NCI-H510A treated with DMSO at 0.1 percent for 48 hours (cell line): ENCODE measurements around the gene C9orf43.
"Not testable (repeated sequence)": the region's sequence is repeated elsewhere in the genome, so short reads cannot be mapped to it uniquely, and the experiment has no call there.

Experiments used
- DNase-seq: peaks from one replicate; lab custom pipeline; 2025; lab: John Stamatoyannopoulos, UW

The C9orf43 gene, protein sequence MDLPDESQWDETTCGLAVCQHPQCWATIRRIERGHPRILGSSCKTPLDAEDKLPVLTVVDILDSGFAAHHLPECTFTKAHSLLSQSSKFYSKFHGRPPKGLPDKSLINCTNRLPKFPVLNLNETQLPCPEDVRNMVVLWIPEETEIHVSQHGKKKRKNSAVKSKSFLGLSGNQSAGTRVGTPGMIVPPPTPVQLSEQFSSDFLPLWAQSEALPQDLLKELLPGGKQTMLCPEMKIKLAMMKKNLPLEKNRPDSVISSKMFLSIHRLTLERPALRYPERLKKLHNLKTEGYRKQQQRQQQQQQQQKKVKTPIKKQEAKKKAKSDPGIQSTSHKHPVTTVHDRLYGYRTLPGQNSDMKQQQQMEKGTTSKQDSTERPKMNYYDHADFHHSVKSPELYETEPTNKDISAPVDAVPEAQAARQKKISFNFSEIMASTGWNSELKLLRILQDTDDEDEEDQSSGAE

DNA sequence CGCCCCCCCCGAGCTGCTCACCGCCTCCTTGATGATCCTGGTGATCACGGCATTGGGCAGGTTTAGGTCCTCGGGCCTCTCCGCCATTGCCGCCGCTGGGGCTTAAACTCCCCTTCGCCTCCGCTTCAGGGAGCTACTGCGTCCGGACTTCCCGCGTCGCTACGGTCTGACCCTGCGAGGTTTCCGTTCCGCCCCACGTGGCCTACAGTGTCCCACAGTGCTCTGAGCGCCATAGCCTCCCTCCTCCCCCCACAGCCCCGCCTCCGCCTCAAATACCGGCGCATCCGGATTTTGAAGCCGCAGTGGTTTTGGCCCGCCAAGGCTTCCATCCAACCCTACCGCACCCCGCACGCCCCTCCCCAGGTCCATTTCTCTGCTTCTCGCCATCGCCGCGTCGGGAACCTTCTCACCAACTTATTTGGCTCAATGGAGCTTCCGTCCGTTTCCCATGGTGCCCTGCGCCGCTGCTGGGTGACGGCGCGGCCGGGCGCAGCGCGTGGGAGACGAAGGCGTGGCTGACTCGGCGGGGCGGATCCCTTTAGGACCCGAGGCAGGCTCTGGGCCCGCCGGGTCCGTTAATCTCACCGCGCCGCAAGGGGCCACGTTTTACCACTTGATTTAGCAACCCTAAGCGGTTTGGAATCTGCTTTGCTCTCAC is at the start of gene C9orf43, which contains the start of gene POLE3:
TSS of gene C9orf43 (plus strand) at position 541 of the 658 bp plus-strand sequence. CDS start 2,747 bp downstream, outside the sequence.
TSS of gene POLE3 (minus strand) at position 469 of the 658 bp plus-strand sequence. CDS start at position 87, 382 bp downstream.
- DNase-seq = peak; percentile 94

DNA sequence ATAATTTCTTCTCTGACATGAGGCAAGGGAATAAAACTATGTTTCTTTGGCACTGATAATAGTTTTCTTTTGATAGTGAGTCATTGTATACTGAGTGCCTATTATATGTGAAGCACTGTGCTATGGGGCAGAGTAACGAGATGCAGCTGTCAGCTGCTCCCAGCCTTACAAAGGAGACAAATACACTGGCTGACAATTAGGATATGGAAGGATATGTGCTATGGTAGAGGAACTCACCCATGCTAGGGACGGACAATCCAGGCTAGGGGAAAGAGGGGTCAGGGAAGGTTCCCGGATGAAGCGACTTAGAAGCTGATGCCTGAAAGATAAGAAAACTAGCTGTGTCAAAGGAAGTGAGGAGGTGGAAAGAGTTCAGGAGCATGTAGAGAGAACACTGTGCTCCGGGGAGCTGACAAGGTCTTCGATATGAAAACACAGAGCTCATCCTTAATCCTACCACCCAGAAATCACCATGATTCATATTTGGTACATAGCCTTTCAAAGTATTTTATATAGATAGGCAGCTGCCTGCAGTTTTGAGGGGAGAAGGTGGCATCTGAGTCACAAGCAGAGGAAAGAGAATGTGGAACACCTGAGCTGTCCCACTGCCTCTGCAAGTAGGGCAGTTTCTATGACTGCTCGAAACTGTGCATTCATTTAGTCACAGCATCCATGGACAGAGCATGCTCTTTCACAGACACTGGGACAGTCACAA is 49.1 kb upstream of the C9orf43 start:
- DNase-seq = no peak

DNA sequence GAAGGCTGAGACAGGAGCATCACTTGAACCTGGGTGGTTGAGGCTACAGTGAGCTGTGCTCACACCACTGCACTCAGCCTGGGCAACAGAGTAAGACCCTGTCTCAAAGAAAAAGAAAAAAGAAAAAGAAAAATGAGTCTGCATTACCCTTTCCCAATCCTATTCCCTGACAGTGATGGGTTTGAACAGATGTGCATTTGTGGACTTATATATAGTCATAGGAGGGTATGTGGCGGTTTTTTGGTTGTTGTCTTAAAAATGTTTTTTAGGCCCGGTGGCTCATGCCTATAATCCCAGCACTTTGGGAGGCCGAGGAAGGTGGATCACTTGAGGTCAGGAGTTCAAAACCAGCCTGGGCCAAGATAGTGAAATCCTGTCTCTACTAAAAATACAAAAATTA is 47.2 kb upstream of the C9orf43 start:
- DNase-seq = no peak

DNA sequence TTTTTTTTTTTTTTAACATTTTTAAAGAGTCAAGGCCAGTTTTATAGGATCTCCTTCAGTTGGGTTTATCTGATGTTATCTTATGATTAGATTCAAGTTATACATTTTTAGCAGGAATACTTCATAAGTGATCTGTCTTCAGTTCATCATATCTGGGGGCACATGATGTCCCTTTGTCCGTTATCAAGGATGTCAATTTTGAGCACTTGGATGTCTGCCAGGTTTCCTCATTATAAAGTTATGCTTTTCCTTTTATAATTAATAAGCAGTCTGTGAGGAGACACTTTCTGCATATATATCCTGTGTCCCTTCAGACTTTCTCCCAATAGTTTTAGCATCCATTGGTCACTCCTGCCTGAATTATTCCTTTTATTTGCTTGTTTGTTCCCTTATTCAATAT is 45.6 kb upstream of the C9orf43 start:
- DNase-seq = no peak

DNA sequence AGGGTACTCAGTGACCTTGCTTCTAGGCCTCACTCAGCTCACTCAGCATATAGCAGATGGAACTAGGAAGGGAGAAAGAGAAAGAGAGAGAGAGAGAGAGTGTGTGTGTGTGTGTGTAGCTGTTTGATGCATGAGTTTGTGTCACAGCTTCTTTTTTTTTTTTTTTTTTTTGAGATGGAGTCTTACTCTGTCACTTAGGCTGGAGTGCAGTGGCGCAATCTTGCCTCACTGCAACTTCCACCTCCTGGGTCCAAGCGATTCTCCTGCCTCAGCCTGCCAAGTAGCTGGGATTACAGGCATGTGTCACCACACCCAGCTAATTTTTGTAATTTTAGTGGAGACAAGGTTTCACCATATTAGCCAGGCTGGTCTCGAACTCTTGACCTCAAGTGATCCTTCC is 44.9 kb upstream of the C9orf43 start:
- not testable (repeated sequence) for DNase-seq

DNA sequence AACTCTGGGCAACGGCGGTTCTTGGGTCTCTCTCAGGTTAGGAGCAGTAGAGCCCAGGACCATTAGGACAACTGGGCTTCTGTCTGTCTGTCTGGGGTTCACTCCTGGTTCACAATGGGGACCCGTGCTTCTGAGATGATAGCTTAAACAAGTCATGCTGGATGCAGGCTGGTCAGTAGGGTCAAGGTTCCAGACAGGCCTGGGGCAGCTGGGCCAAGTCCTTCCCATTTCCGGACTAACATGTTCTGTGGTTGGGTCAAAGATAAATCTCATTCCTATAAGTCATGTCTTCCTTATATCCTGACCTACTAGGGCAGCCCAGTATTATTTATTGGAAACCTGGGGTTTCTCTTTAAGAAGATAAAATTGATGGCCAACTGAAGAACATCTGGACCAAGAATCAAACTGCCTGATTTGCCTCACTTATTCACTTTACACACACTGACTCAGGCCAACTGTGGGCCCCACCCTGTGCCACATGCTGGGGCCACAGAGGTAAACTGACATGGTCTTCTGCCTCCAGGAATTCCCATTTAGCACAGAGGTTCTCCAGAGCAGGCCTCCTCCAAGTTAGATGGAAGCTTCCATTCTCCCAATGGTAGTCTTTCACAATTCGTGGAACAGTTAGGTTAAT is 42.1 kb upstream of the C9orf43 start:
- no peak for DNase-seq

DNA sequence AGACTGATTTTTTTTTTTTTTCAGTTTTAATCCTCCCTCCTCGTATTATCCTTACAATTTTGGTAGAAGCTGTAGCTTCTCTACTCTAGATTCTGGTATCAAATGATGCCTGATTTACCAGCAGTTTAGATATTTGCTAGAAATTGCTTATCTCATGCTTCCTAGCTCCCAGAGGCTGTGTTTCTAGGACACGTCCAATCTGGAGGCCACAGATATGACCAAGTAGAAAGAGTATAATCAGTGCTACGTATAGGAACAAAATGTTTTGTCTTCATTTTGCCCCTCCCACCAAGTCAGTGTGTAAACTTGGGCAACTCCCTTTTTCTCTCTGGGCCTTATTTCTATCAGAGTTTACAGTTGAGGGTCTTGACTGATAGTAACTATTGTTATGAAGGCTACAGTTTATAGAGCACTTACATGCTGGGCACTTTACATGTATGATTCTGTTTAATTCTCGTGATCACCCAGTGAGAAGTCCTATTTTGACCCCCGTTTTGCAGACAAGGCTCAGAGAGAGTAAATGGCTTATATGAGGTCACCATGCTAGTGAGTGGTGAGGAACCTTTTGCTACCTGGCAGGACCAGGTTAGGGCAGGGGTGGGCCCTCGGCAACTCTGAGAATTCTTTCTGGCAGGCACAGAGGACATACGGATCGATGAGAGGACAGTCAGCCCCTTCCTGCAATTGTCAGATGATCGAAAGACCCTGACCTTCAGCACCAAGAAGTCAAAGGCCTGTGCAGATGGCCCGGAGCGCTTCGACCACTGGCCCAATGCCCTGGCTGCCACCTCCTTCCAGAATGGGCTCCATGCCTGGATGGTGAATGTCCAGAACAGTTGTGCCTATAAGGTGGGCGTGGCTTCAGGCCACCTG is 41.3 kb upstream of the C9orf43 start:
- no peak for DNase-seq

DNA sequence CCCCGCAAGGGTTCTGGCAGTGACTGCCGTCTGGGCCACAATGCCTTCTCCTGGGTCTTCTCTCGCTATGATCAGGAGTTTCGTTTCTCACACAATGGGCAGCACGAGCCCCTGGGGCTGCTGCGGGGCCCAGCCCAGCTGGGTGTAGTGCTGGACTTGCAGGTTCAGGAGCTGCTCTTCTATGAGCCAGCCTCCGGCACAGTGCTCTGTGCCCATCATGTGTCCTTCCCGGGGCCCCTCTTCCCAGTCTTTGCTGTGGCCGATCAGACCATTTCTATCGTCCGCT is 40.7 kb upstream of the C9orf43 start:
- no peak for DNase-seq

DNA sequence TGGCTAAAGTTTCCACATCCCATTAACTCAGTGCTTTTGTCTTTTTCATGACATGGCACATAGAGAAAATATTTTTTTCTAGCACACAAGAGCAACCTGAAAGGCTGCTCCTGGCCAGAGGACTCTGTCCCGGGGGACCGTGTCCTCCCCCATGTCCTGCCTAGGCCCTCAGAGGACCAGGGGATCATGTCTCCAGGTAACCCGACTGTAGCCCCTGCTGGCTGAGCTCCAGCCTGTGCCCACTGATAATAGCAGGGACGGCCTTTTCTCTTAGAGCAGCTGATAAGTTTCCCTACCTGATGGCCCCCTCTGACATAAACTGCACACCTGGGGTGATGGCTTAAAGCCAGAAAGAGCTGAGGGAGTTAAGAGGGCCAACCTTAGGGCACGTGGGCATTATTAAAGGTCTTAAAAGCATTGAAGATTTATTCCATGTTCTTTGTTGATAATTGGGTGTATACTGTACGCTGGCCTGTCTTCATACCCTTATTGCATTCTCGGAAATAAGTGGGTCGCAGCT is 39.7 kb upstream of the C9orf43 start:
- no peak for DNase-seq

DNA sequence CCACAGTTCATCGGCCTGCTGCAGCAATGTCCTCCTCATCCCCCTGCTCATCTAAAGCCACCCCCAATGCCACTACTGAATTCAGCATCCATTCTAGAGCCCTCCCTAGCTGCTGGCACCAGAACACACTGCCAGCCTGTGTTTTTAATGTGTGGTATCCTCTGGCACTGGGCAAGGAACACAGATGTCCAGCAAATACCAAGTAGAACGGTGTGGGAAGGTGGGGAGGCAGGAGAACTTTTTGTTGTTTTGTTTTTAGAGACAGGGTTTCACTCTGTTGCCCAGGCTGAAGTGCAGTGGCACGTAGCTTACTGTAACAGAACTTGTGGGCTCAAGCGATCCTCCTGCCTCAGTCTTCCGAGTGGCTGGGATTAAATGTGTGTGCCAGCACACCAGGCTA is 38.5 kb upstream of the C9orf43 start:
- DNase-seq = no peak

DNA sequence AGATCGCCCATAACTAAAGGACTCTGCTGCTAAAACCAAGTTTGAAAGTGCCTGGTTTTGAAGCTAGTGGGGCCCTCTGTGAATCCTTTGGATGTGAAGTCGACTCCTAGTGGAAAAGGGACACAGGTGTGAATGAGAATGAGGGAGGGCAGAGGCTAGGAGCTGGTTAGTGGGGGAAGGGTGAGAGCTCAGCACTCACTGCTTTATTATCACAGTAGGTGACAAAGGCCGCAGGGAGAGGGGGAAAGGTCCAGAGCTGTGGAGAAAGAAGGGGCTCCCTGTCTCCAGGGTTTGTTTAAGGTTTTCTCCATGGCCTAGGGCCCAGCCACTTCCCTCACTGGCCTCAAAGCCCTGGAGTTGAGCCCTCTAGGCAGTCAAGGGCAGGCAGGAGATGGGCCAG is 37.3 kb upstream of the C9orf43 start:
- no peak for DNase-seq

DNA sequence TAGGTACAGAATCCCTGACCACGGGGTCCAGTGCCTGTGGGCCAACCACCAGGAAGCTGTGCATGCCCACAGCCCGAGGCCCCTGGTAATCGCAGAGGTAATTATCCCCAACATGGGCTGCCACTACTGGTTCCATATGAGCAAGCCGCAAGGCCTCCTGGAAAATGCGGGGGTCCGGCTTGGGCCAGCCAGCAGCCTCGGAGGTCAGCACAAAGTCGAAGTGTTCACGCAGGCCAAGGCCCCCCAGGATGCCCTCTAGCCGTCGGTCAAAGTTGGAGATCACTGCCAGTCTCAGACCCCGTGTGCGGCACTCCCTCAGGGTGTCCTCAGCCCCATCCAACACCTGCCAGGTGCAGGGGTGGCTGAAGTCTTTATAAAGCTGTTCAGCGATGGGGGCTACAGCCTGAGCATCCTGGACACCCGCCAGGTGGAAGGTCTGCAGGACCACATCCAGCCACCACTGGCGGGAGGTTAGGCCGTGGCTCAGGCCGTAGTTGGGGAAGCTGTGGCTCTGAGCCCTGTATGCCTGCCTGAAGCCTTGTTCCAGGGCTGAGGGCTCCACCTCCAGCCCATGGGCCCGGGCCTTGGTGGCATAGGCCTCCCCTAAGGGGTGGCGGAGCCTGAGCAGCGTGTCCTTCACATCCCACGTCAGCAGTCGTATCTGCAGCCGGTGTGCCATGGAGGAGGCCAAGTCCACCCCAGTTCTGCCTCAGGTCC is 36.7 kb upstream of the C9orf43 start:
- DNase-seq = no peak

DNA sequence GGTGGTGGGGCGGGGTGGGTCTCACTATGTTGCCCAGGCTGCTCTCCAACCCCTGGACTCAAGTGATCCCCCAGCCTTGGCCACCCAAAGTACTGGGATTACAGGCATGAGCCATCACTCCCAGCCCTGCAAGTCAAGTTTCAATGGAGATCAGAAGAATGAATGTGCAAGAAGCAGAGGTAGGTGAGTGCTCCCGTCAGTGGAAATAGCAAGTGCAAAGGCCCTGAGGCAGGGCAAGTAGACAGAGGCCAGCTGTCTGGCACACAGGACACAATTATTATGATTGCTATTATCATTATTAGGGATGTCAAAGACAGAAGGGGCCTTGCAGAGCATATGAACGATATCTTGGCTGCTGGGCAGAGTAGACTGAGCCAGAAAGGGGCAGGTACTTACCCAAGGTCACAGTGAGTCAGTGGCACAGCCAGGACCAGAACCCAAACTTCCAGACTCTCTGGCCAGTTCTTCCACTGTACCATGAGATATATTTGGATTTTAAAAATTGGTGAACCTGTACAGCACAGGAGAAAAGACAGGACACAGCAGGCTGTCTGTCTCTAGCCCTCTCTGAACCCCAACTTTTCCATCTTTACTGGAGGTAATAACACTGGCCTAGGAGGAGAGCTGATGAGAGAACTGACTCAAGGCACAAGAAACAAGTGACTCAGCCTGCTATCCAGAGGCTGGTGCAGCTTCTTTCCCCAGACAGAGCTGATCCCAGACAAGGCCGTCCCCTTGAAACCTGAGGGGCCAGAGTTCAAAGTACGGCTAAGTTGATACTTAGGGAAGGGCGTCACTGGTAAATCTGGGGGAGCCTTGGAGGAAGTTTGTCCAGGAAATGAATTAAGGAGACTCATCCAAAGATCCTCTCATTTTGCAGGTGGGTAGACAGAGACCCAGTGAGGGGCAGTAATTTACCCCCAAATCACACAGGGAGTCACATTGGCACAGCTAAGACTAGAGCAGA is 35.2 kb upstream of the C9orf43 start:
- DNase-seq = no peak

DNA sequence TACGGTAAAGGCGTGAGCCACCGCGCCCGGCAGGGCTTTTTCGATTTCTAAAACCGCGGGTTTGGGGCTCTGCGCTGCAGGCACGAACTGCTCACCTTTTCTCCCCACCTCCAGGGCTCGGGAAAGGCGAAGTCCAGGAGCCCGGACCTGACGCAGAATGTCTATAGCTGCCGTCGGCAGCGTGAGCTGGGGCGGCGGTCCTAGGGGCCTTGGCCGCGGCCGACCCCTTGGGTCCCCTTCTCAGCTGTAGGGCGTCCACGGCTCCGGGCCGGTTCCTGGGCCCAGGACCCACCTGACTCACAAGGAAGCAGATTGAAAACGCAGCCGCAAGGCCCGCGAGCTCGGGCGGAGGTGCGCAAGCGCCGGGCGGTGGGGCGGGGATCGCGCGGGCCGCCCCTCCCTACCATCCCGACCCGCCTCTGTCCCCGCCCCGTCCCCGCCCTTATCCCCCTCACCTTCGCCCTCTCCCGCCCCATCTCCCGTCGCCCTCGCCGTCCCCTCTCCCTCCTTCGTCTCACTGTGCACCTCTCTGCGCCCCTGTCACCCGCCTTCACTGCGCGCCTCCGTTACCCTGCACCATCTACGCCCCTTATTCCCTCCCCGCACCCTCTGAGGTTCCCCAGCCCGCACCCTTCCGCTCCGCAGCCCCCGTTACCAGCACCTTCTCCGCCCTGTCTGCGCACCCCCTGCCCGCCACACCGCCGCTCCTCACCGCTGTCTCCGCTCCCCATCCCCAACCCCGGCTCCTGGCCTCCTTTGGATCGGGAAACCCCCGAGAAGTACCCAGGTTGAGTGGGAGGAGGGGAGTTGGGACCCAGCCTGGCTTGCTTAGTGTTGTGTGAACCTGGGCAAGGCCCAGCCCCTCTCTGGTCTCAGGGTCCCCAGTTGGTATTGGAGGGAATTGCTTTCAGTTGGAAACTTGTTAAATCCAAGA is 33.6 kb upstream of the C9orf43 start, which contains the start of gene HDHD3:
TSS of gene HDHD3 (minus strand) at position 353 of the 934 bp plus-strand sequence. CDS start 2,632 bp downstream, outside the sequence.
- peak; percentile 87 for DNase-seq

DNA sequence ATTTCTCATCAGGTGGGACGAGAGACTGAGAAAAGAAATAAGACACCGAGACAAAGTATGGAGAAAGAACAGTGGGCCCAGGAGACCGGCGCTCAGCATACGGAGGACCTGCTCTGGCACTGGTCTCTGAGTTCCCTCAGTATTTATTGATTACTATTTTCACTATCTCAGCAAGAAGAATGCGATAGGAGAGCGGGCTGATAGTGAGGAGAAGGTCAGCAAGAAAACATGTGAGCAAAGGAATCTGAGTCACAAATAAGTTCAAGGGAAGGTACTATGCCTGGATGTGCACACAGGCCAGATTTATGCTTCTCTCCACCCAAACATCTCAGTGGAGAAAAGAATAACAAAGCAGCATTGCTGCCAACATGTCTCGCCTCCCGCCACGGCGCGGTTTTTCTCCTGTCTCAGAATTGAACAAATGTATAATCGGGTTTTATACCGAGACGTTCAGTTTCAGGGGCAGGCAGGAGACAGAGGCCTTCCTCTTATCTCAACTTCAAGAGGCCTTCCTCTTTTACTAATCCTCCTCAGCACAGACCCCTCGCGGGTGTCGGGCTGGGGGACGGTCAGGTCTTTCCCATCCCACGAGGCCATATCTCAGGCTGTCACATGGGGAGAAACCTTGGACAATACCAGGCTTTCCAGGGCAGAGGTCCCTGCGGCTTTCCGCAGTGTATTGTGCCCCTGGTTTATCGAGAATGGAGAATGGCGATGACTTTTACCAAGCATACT is 31.3 kb upstream of the C9orf43 start:
- DNase-seq = not testable (repeated sequence)

DNA sequence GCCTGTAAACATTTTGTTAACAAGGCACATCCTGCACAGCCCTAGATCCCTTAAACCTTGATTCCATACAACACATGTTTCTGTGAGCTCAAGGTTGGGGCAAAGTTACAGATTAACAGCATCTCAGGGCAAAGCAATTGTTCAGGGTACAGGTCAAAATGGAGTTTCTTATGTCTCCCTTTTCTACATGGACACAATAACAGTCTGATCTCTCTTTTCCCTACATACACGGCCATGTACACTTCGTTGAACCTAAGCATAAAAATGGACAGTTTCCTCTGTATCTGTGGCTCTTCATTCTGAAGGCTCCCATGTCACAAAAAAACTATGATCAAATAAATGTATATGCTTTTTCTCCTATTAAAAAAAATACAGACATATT is 30.7 kb upstream of the C9orf43 start:
- not testable (repeated sequence) for DNase-seq

DNA sequence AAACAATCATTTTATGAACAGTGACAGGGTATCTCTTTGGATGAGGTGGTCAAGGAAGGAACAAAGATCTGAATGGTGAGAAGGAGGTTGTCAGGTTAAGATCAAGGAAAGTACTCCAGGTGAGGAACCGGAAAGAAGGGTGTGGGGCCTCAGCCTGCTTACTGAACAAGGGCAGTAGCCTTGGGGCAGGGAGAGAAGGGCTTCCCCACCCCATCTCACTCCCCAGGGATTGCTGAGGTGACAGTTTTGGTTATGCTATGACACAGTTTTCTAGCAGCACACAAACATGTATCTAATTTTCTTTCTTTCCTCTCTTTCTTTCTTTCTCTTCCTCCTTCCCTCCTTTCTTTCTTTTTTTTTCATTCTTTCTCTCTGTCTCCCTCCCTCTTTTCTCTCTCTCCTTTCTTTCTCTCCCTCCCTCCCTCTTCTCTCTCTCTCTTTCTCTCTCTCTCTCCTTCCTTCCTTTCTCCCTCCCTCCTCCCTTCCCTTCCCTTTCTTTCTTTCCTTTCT is 29.6 kb upstream of the C9orf43 start:
- peak; percentile 5 for DNase-seq
